ENCODE data around the gene NKD2. TPM values are rescaled to one million over a fixed set of nuclear protein-coding genes. Genes with fewer than 3 reads are reported as not detected.

The NKD2 gene
- total RNA-seq, 1 experiment from 2014 or later: 12.3 TPM

- H3K4me1 ChIP-seq (ENCODE audit: control insufficient read depth, insufficient read depth, low read length): peaks cover 30% of the 10 kb centered on the region
- CTCF ChIA-PET: no interaction called here
- DNase-seq (ENCODE audit: low read depth, low spot score) (no peak), ATAC-seq (no peak)
- no TSS peak for BruUV-seq (replicated peaks)
- H3K27ac ChIP-seq (ENCODE audit: low read length): no peak overlapping the region
- in situ Hi-C loops (cut with HindIII; ENCODE audit: low pct_unique_long_range_greater_than_20kb, low sequenced_read_pairs) (no loop called here), intact Hi-C loops (cut with micrococcal nuclease; ENCODE audit: unreplicated experiment) (no loop called here)
- no peaks in the 10 kb centered on the region for H3K36me3 ChIP-seq (ENCODE audit: control insufficient read depth, insufficient read depth, low read length)
- H3K9me3 ChIP-seq (ENCODE audit: control insufficient read depth, insufficient read depth, low read depth, low read length): no peaks in the 10 kb centered on the region
- no peaks in the 10 kb centered on the region for H3K27me3 ChIP-seq (ENCODE audit: control insufficient read depth, insufficient read depth, low read length)
- POLR2A ChIA-PET: no interaction called here
- no peak for TF ChIP-seq POLR2AphosphoS5 (IDR thresholded peaks at IDR 0.05; ENCODE audit: low read depth, low read length)
- TF ChIP-seq REST (IDR thresholded peaks at IDR 0.05; ENCODE audit: insufficient read depth in 1 of 2, low read depth in 2 of 2, low read length in 1 of 2): no peak
- no peak for TF ChIP-seq CTCF (IDR thresholded peaks at IDR 0.05)
- no peak overlapping the region for H3K4me3 ChIP-seq (ENCODE audit: low read depth in 2 of 2, low read length in 2 of 2)
Measured at GRCh38 chr5:961711-962240, 46.8 kb upstream of the NKD2 start.

- no peak overlapping the region for H3K27ac ChIP-seq (ENCODE audit: low read length)
- peaks cover 24% of the 10 kb centered on the region for H3K4me1 ChIP-seq (ENCODE audit: control insufficient read depth, insufficient read depth, low read length)
- POLR2A ChIA-PET: no interaction called here
- no peaks in the 10 kb centered on the region for H3K36me3 ChIP-seq (ENCODE audit: control insufficient read depth, insufficient read depth, low read length)
- in situ Hi-C loops (cut with HindIII; ENCODE audit: low pct_unique_long_range_greater_than_20kb, low sequenced_read_pairs) (no loop called here), intact Hi-C loops (cut with micrococcal nuclease; ENCODE audit: unreplicated experiment) (no loop called here)
- no peak for TF ChIP-seq TCF7L2 (IDR thresholded peaks at IDR 0.05; ENCODE audit: low read depth, low read length)
- no peak for TF ChIP-seq SIN3A (IDR thresholded peaks at IDR 0.05; ENCODE audit: borderline replicate concordance, insufficient read depth, low read depth, low read length)
- no peak for TF ChIP-seq CTCF (IDR thresholded peaks at IDR 0.05)
- BruUV-seq (replicated peaks): no TSS peak
- no peaks in the 10 kb centered on the region for H3K9me3 ChIP-seq (ENCODE audit: control insufficient read depth, insufficient read depth, low read depth, low read length)
- no peak overlapping the region for H3K4me3 ChIP-seq (ENCODE audit: low read depth in 2 of 2, low read length in 2 of 2)
- H3K27me3 ChIP-seq (ENCODE audit: control insufficient read depth, insufficient read depth, low read length): peaks cover 3% of the 10 kb centered on the region; the same call in 1 of the 2 replicates
- CTCF ChIA-PET: no interaction called here
- DNase-seq (ENCODE audit: low read depth, low spot score) (no peak), ATAC-seq (no peak)
Measured at GRCh38 chr5:962386-962785, 46.2 kb upstream of the NKD2 start.

Measured in Panc1 (cell line).